ENCODE measurements around the gene WWOX. TPM values are rescaled to one million over a fixed set of nuclear protein-coding genes. Genes with fewer than 3 reads are reported as not detected.

Gene WWOX
- total and polyA plus RNA-seq, 2 of the 13 experiments (the other 11 are each of a cell fraction or from before 2014, with no cell fraction given): 9.1 to 37.4 TPM

DNA sequence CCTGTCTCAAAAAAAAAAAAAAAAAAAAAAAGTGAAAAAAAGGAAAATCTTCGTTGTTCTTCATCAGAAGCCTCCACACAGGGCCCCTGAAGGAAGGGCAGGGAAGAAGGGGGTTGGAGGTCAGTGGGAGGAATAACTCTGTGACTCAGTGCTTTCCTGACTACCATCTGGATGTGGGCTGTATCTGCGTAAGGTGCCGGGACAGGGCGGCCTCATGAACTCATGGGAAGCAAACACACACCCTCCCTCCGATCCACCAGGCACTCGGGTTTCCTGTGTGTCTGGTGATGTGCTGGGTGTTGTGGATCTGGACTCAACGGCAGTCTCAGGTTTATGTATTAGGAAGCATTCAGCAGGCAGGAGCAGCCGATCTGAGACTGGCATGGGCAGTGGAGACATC is 691.6 kb downstream of the WWOX start:
- BruUV-seq (replicated peaks): no TSS peak
- in situ Hi-C loops (cut with HindIII; ENCODE audit: extremely low pct_ligation_motif_present, low pct_unique_long_range_greater_than_20kb): no loop called here
- TF ChIP-seq PITX1 (CRISPR knock-in tag; IDR thresholded peaks at IDR 0.05) (no peak), ZMAT3 (CRISPR knock-in tag; conservative IDR thresholded peaks at IDR 0.05) (no peak), ZNF530 (CRISPR knock-in tag; IDR thresholded peaks at IDR 0.05; ENCODE audit: low read depth) (no peak), IKZF1 (IDR thresholded peaks at IDR 0.05) (no peak), E2F1 (CRISPR knock-in tag; IDR thresholded peaks at IDR 0.05) (no peak), ZNF484 (CRISPR knock-in tag; IDR thresholded peaks at IDR 0.05; ENCODE audit: borderline replicate concordance, low read depth) (no peak)

DNA sequence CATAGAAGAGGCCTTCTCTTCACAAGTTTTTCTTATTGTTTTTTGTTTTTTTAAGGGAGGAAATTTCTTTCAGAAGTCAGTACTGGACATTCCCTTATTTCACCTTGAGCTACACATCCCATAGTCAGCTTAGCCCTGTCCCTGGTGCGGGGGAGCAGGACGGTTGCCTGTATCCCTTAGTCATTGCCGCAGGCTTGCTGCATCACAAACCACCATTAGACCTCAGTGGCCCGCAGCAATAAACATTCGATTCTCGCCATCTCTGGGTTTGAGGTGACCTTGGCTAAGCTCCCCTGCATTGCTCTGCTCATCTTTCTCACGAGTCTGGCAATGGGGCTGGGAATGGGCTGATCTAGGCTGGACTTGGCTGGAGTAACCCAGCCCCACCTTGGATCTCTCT is 692.5 kb downstream of the WWOX start:
- no TSS peak for BruUV-seq (replicated peaks)
- intact Hi-C loops (cut with micrococcal nuclease; ENCODE audit: unreplicated experiment): no loop called here
- POLR2A ChIA-PET: no interaction called here
- Histone ChIP-seq H4K20me1 (ENCODE audit: insufficient read depth, low read length) (no peaks in the 10 kb centered on the region), H3K9me3 (ENCODE audit: low read length) (no peaks in the 10 kb centered on the region), H3K4me1 (ENCODE audit: insufficient read depth, low read length) (peaks cover 14% of the 10 kb centered on the region), H3K27me3 (ENCODE audit: control insufficient read depth in 1 of 2, insufficient read depth in 2 of 2, low read length in 2 of 2) (no peaks in the 10 kb centered on the region), H3K36me3 (replicated peaks in 1 of 2; ENCODE audit: control insufficient read depth in 1 of 2, insufficient read depth in 2 of 2, low read length in 2 of 2) (no peaks in the 10 kb centered on the region), H3K79me2 (ENCODE audit: insufficient read depth, low read length) (no peaks in the 10 kb centered on the region), H3K27ac (ENCODE audit: extremely low read length, insufficient read depth, low read length) (no peak overlapping the region), H3K4me2 (ENCODE audit: low read depth, low read length) (no peak overlapping the region), H2AFZ (ENCODE audit: low read length) (no peak overlapping the region), H3K9ac (ENCODE audit: insufficient read depth, low read depth, low read length) (no peak overlapping the region), H3K4me3 (replicated peaks in 1 of 3; ENCODE audit: insufficient read depth in 1 of 3, low read depth in 2 of 3, low read length in 3 of 3) (no peak overlapping the region)
- CTCF ChIA-PET (ENCODE audit: low intra/inter-chr PET ratio, low total read pairs): no interaction called here
- in situ Hi-C loops (cut with HindIII; ENCODE audit: extremely low pct_ligation_motif_present, low pct_unique_long_range_greater_than_20kb): no loop called here
- WGBS (ENCODE audit: low lambda C conversion rate): 88% methylated on average over 6 of the region's 7 CpGs
- FAIRE-seq (no peak), DNase-seq (ENCODE audit: low spot score) (no peak), ATAC-seq (no peak)
- TF ChIP-seq ETV5 (CRISPR knock-in tag; IDR thresholded peaks at IDR 0.05; ENCODE audit: borderline replicate concordance) (no peak), CBX2 (IDR thresholded peaks at IDR 0.05; ENCODE audit: low read depth, low read length) (no peak), CBX2 (CRISPR knock-in tag; IDR thresholded peaks at IDR 0.05; ENCODE audit: low read depth) (no peak), RORA (CRISPR knock-in tag; IDR thresholded peaks at IDR 0.05) (no peak), HNF4G (IDR thresholded peaks at IDR 0.05; ENCODE audit: borderline replicate concordance, low read depth, low read length) (no peak), HNF4G (CRISPR knock-in tag; IDR thresholded peaks at IDR 0.05; ENCODE audit: borderline replicate concordance, low read depth) (no peak), MED1 (CRISPR knock-in tag; IDR thresholded peaks at IDR 0.05) (no peak), IKZF1 (IDR thresholded peaks at IDR 0.05) (no peak), SP140L (CRISPR knock-in tag; IDR thresholded peaks at IDR 0.05; ENCODE audit: borderline replicate concordance) (no peak), RARG (CRISPR knock-in tag; IDR thresholded peaks at IDR 0.05; ENCODE audit: low read depth) (no peak), KLF11 (CRISPR knock-in tag; IDR thresholded peaks at IDR 0.05) (no peak), ZSCAN12 (CRISPR knock-in tag; IDR thresholded peaks at IDR 0.05) (no peak), GFI1 (CRISPR knock-in tag; IDR thresholded peaks at IDR 0.05; ENCODE audit: borderline replicate concordance) (no peak)
- TF ChIP-seq, protein P1, sequence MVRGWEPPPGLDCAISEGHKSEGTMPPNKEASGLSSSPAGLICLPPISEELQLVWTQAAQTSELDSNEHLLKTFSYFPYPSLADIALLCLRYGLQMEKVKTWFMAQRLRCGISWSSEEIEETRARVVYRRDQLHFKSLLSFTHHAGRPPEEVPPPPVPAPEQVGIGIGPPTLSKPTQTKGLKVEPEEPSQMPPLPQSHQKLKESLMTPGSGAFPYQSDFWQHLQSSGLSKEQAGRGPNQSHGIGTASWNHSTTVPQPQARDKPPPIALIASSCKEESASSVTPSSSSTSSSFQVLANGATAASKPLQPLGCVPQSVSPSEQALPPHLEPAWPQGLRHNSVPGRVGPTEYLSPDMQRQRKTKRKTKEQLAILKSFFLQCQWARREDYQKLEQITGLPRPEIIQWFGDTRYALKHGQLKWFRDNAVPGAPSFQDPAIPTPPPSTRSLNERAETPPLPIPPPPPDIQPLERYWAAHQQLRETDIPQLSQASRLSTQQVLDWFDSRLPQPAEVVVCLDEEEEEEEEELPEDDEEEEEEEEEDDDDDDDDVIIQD (CRISPR knock-in tag; IDR thresholded peaks at IDR 0.05; ENCODE audit: low read depth): no peak

More for the DNA sequence above, 691.6 kb downstream of the WWOX start:
- no peak overlapping the region for H3K4me3 ChIP-seq (replicated peaks in 1 of 3; ENCODE audit: insufficient read depth in 1 of 3, low read depth in 2 of 3, low read length in 3 of 3)
- no peaks in the 10 kb centered on the region for H4K20me1 ChIP-seq (ENCODE audit: insufficient read depth, low read length)
- no peak overlapping the region for H2AFZ ChIP-seq (ENCODE audit: low read length)
- no peaks in the 10 kb centered on the region for H3K36me3 ChIP-seq (replicated peaks in 1 of 2; ENCODE audit: control insufficient read depth in 1 of 2, insufficient read depth in 2 of 2, low read length in 2 of 2)
- no peak for FAIRE-seq
- no peak overlapping the region for H3K4me2 ChIP-seq (ENCODE audit: low read depth, low read length)
- ChIA-PET POLR2A (no interaction called here), CTCF (ENCODE audit: low intra/inter-chr PET ratio, low total read pairs) (no interaction called here)
- peaks cover 5% of the 10 kb centered on the region for H3K4me1 ChIP-seq (ENCODE audit: insufficient read depth, low read length)
- H3K79me2 ChIP-seq (ENCODE audit: insufficient read depth, low read length): no peaks in the 10 kb centered on the region
- ATAC-seq: no peak; the same call in 2 of the 3 replicates
- intact Hi-C loops (cut with micrococcal nuclease; ENCODE audit: unreplicated experiment): no loop called here
- no peak overlapping the region for H3K27ac ChIP-seq (ENCODE audit: extremely low read length, insufficient read depth, low read length)
- no peak overlapping the region for H3K9ac ChIP-seq (ENCODE audit: insufficient read depth, low read depth, low read length)
- 74% methylated on average over 7 of the region's 8 CpGs for WGBS (ENCODE audit: low lambda C conversion rate)
- no peaks in the 10 kb centered on the region for H3K9me3 ChIP-seq (ENCODE audit: low read length)
- H3K27me3 ChIP-seq (ENCODE audit: control insufficient read depth in 1 of 2, insufficient read depth in 2 of 2, low read length in 2 of 2): no peaks in the 10 kb centered on the region
- no peak for DNase-seq (ENCODE audit: low spot score)
